GM03348 (cell line): ENCODE results near the gene MYB.
"Not testable (repeated sequence)": the region's sequence is repeated elsewhere in the genome, so short reads cannot be mapped to it uniquely, and the experiment has no call there.

ENCODE experiments used
- DNase-seq: peaks from one replicate; pipeline ENCODE4 v3.0.0; 2012; ENCODE audit warnings: low spot score

Gene MYB

GRCh38 chr6:135180542-135181332, at the start of gene MYB:
MYB (plus strand) TSS chr6:135181308; CDS start chr6:135181514, 206 bp downstream.
- peak; percentile 94 for DNase-seq

- no peak for DNase-seq
These were observed 48.3 kb upstream of the MYB start for GRCh38 chr6:135132776-135133175.

DNA sequence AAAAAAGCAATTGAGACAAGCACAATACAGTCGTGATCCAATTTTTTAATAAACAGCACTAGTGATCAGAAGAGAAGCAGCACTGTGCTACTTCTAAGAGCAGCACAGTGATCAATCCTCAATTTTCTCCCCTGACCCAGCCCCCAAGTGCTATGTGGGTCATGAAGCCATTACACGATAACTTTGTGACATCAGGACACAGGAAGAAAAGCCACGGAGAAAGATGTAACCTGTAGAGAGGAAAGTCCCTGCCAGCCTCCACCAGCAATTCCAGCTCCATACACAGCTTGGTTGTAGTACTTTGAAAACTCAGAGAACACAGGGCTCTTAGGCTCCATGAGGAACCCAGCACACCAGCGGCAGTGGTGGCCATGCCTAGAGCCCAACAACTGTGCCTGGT, 45.3 kb upstream of the MYB start:
- no peak for DNase-seq

GRCh38 chr6:135137826-135138225, 43.3 kb upstream of the MYB start:
- DNase-seq, result no peak

DNA sequence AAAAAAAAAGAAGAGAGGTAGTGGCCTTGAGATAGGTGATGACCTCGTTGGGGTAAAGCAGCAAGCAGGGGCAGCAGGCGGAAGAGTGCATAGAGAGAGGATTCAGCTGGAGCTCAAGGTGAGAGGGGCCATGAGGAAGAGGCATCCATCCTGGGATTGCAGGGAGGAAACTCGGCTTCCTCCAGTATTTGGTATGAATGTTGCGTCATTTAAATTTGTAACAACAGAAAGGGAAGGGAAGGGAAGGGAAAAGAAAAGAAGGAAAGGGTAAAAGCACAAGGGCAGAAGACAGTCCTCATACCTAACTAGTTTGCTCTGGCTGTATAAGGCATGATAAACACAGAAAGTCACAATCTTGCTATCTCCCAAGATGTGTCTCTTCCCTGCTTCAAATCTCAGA, 39.9 kb upstream of the MYB start:
- no peak for DNase-seq

- no peak for DNase-seq
These were observed 39.4 kb upstream of the MYB start for GRCh38 chr6:135141728-135142127.

GRCh38 chr6:135142232-135142631, 38.9 kb upstream of the MYB start:
- DNase-seq, result not testable (repeated sequence)

DNA sequence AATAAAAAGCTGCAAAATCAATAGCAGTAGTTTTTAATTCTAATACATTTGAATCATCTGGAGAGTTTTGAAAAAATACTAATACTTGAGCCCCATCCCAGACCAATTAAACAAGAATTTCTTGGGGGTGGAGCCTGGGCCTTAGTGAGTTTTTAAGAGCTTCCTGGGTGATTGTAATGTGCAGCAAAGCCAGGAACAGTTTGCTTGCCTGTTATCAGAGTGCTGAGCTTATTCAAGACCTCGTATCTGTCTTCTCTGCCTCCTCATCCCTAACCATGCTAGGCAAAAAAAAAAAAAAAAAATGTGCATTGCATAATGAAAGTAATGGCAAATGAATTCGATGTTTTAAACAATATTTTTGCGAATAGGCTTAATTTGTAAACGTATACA, 36.4 kb upstream of the MYB start:
- no peak for DNase-seq

- peak; percentile 19 for DNase-seq
These were observed 35.9 kb upstream of the MYB start for GRCh38 chr6:135145063-135145800.

GRCh38 chr6:135146162-135146934, 34.8 kb upstream of the MYB start:
- DNase-seq, result no peak

- DNase-seq, result no peak
These were observed 33.2 kb upstream of the MYB start for GRCh38 chr6:135147637-135148592.

GRCh38 chr6:135148889-135149288, 32.2 kb upstream of the MYB start:
- DNase-seq, result no peak

DNA sequence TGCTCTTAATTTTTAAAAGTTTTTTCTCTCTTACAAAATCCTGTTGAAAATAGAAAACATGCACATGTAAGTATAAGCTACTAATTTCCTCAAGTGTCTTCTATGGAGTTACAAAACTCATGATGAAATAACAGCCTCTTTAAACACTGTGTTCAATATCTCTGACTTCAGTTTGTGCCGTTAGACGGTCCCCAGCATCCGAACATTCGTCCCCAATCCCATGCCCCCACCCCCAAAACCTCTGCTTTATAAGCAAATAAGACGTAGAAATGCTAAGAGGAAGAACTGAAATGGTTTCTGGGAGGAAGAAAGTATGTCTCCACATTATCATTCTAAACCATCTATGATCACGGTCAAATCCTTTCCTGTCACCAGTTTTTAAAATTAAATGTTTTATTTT, 31.7 kb upstream of the MYB start:
- DNase-seq, result no peak

GRCh38 chr6:135150481-135150880, 30.6 kb upstream of the MYB start:
- DNase-seq, result not testable (repeated sequence)

DNA sequence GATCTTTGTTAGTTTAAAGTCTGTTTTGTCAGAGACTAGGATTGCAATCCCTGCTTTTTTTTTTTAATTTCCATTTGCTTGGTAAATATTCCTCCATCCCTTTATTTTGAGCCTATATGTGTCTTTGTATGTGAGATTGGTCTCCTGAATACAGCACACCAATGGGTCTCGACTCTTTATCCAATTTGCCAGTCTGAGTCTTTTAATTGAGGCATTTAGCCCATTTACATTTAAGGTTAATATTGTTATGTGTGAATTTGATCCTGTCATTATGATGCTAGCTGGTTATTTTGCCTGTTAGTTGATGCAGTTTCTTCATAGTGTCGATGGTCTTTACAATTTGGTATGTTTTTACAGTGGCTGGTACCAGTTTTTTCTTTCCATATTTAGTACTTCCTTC, 27.0 kb upstream of the MYB start:
- DNase-seq, result not testable (repeated sequence)

GRCh38 chr6:135158397-135158796, 22.7 kb upstream of the MYB start:
- DNase-seq, result no peak

DNA sequence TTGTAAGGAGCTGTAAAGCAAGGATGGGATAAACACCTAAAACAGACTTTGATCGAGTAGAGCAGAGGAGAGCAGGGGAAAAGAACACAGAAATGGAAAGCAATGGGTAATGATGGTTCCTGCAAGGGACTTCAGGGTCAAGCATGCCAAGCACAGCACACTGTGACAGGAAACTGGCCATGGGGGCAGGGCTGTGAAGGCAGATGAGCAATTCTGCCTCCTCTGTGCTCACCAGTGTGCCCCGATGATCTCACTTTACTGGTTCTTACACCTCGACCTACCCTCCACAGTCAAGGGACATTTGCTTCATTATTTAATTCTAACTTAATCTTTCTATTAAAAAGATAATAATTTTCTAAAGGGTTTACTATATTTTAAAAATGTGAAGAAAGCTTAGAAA, 21.6 kb upstream of the MYB start:
- no peak for DNase-seq

DNA sequence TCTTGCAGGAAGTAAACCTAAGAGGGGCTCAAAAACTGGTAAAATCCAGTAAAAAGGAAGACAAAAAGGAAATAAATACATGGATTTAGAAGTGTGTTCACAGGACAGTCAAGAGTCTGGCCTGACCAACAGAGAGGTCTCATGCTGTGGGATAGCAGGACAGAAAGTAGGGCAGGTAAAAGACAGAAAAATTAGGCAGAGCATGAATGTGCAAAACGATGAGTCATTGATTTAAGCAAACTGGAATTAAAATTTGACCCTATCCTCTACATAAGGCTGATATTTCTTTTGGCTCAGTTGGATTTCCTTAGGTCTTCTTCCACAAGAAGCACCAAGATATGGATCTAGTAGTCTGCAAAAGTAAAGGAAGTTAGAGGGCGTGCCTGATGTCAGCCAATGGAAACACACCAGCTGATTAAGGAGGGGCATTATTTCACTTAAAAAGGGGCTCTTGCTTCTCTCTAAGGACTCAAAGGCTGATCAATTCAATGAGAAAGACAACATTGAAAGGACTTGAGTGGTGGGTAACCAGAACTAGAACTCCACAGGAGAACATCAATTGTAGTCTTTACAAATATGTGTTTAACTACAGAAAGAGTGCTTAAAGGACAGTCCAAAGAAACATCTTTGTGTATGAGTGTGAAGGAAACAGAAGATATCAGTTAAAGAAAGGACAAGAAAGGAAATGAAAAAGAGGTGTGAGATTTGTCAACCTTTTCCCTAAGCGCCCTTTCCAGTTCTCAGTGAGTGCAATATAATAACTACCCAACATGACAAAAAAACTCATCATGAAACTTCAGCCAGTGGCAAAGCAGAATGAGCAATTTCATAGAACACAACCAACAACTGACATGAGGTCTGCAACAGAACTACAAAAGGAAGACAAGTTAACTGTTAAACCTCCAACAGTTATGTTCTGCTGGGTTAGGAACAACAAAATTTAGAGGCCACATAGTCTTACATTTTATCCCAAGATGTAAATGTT, 19.4 kb upstream of the MYB start:
- no peak for DNase-seq

DNA sequence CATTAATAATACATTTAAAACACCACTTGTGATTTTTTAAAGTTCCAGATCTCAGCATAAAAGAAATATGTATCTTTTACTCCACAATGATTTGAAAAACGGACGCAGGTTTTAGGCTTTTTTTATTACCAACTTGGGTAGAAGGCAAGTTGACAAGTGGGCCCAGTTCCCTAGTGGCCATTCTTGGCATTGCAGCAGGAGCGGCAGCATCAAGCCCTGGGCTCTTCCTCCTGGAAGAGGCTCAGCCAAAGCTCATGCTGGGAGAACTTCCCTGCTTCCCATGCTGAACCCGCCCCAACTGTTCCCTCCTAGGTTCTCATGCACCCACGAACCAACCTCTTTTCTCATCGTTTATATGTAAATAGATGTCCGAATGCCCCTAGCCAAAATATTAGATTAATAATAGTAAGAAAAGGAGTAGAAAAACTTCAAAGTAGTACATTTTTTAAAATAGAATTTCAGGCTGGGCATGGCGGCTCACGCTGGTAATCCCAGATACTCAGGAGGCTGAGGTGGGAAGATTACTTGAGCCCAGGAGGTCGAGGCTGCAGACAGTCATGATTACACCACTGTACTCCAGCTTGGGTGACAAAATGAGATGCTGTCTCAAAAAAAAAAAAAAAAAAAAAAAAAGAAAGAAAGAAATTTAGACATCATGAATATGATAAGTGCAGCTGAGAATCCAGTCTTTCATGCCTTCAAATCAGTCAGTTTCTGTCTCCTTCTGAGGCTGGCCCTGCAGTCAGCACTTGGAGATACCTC, 18.2 kb upstream of the MYB start:
- DNase-seq, result peak; percentile 27

- DNase-seq, result no peak
These were observed 17.7 kb upstream of the MYB start for GRCh38 chr6:135163440-135163738.
